ENCODE results near the gene ZMAT5.

Gene ZMAT5

DNA sequence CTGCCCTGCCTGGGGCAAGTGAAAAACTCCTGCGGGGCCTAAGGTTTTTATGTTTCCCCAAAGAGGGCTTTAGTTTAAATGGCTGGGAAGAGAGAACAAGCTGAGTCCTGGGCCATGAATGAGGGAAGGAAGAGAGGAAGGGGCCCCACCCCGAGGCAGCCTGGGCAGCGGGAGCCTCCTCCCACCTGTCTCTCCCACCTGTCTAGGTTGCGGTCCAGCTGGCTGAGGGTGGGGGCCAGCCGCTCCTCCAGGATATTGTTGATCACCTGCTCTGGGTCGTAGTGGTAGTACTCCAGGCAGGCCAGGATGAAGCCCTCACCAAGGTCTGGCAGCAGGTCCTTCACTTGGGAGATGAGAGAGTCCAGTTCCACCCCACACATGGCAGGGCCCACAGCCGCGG lies 35.0 kb upstream of the ZMAT5 start:
- TF ChIP-seq, protein P1, sequence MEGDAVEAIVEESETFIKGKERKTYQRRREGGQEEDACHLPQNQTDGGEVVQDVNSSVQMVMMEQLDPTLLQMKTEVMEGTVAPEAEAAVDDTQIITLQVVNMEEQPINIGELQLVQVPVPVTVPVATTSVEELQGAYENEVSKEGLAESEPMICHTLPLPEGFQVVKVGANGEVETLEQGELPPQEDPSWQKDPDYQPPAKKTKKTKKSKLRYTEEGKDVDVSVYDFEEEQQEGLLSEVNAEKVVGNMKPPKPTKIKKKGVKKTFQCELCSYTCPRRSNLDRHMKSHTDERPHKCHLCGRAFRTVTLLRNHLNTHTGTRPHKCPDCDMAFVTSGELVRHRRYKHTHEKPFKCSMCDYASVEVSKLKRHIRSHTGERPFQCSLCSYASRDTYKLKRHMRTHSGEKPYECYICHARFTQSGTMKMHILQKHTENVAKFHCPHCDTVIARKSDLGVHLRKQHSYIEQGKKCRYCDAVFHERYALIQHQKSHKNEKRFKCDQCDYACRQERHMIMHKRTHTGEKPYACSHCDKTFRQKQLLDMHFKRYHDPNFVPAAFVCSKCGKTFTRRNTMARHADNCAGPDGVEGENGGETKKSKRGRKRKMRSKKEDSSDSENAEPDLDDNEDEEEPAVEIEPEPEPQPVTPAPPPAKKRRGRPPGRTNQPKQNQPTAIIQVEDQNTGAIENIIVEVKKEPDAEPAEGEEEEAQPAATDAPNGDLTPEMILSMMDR (IDR thresholded peaks at IDR 0.05; ENCODE audit: control extremely low read depth, extremely low read depth, low read depth, missing control alignments) = no peak
- ChIA-PET POLR2A (interaction anchor here (0.5 kb wide), 1 partner anchor 107 kb away, joined by 3 read pairs; no protein-coding TSS in a partner anchor), CTCF (interaction anchor here (1.1 kb wide), 1 partner anchor 13 kb away, joined by 3 read pairs; no protein-coding TSS in a partner anchor)
- no peak for DNase-seq (ENCODE audit: extremely low spot score)

DNA sequence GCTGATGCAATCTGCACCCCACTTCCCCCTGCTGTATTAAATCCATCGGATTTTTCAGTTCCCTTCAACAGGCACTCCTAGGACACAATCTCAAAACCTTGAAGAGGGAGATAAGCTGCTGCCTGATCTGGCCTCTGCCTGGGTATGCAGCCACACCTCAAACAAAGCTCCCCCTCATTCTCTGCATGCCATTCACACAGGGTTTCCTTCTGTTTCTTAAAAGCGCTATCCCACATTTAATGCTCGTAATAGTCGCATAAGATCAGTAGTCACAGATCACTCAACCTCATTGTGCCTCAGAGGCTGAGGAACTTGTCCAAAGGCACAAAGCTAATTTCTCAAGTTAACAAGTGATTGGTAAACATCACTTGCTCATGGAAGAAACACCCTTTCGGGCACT lies 34.3 kb upstream of the ZMAT5 start:
- DNase-seq (ENCODE audit: extremely low spot score) = no peak
- ChIA-PET POLR2A (interaction anchor here (0.5 kb wide), 1 partner anchor 107 kb away, joined by 3 read pairs; no protein-coding TSS in a partner anchor), CTCF (no interaction called here)
- TF ChIP-seq, protein P1 (IDR thresholded peaks at IDR 0.05; ENCODE audit: control extremely low read depth, extremely low read depth, low read depth, missing control alignments) = no peak

DNA sequence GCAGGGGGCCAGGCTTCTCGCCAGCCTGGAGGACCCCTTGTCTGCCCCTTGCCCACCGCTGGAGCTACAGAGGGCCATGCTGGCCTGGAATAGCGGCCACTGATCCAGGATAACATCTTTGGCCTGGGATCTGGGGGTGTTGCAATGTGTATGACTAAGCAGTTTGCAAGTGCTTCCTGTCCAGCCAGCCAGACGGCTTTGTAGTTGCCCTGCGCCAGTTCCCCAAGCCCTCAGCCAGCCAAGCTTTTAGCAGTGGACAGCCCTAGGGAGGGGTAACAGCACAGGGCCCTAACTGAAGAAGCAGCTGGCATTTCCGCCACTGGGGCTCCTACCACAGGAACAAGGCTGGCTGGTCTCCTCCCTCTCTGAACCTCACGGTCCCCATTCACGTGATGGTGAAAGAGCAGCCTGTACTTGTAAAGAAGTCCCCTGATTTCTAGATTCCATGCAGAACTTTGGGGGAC lies 32.4 kb upstream of the ZMAT5 start:
- no peak for DNase-seq (ENCODE audit: extremely low spot score)
- CTCF ChIA-PET = no interaction called here
- POLR2A ChIA-PET = no interaction called here
- TF ChIP-seq, protein P1 (IDR thresholded peaks at IDR 0.05; ENCODE audit: control extremely low read depth, extremely low read depth, low read depth, missing control alignments) = no peak

DNA sequence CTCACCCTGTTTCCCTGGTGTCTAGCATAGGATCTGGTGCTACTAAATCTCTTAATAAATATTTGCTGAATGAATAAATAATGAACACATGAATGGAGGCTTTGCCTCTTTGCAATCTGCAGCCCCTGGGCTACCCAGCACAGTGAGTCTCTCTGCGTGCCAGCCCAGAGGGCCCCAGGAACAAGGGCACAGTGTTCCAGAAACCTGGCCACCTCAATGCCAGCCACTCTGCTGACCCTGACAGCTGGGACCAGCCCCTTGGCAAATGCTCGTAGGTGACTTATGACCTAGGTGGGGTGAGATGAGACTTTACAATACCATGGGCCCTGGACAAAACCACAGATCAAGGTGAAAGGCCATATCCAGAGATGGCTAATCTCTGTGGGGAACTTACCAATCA lies 32.0 kb upstream of the ZMAT5 start:
- TF ChIP-seq, protein P1 (IDR thresholded peaks at IDR 0.05; ENCODE audit: control extremely low read depth, extremely low read depth, low read depth, missing control alignments) = no peak
- ChIA-PET CTCF (no interaction called here), POLR2A (no interaction called here)
- DNase-seq (ENCODE audit: extremely low spot score) = no peak

DNA sequence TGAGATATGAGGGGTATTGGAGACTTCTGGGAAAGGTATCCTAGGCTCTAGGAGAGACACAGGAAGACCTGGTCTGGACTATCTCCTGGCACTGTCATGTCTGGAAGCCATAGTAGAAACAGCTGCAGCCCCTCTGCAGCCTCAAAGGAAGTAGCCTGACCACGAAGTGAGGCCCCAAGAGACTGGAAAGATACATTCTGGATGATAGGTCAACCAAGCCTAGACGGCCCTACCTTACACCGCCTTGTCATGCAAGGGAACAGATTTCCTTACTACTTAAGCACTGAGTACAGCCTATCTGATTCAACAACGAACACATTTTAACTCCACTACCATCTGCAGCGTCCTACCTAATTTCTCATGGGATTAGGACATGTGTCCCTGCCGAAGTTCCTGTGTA lies 31.5 kb upstream of the ZMAT5 start:
- CTCF ChIA-PET = no interaction called here
- POLR2A ChIA-PET = no interaction called here
- no peak for DNase-seq (ENCODE audit: extremely low spot score)
- TF ChIP-seq, protein P1 (IDR thresholded peaks at IDR 0.05; ENCODE audit: control extremely low read depth, extremely low read depth, low read depth, missing control alignments) = no peak

DNA sequence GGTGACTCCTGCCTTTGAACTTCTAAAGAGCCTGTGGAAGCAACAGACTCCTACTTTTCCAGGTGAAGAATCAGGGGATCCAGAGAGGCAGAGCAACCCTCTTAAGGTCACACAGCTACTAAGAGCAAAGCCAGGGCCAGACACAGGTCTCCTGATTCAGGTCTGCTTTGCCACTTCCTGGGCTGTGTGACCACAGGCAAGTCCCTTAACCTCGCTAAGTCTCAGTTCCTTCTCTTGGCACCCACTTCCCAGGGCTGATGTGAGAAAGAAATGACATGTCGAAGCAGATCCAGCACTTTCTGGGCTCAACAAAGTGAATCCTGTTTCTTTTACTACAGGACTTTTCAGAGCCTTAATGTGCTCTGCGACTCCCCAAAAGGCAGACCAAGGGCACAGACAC lies 30.5 kb upstream of the ZMAT5 start:
- peak; percentile 62 for DNase-seq (ENCODE audit: extremely low spot score)
- ChIA-PET POLR2A (no interaction called here), CTCF (no interaction called here)
- TF ChIP-seq, protein P1 (IDR thresholded peaks at IDR 0.05; ENCODE audit: control extremely low read depth, extremely low read depth, low read depth, missing control alignments) = no peak

DNA sequence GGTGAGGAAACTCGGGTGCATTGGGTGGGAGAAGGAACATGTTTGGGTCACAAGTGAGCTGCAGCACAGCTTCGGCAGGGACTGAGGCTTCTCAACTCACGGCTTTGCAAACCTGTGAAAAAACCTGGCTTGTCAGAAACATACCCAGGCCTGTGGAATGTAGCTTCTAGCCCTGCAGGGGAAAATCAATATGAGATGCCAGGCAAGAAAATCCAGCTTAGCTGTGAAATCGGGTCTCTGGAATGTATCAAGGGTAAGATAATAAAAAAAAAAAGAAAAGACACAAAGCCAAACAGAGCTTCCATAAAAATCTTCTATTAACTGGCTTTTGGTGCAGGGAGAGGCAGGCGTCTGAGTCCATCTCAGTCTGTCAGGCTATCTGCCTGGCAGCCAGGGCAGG lies 28.9 kb upstream of the ZMAT5 start:
- TF ChIP-seq, protein P1 (IDR thresholded peaks at IDR 0.05; ENCODE audit: control extremely low read depth, extremely low read depth, low read depth, missing control alignments) = no peak
- CTCF ChIA-PET = interaction anchor here (1.0 to 1.6 kb wide), 3 partner anchors 11 to 210 kb away, joined by 3 to 6 read pairs (median 4); no protein-coding TSS in a partner anchor
- no peak for DNase-seq (ENCODE audit: extremely low spot score)
- POLR2A ChIA-PET = no interaction called here
